Stimulated activated CD8-positive, alpha-beta memory T cell treated with anti-CD3 and anti-CD28 coated beads, Interleukin-4, amount 100 ng/mL, for 48 hours (primary cell): ENCODE results near the gene MAP2K5.

Experiments used
- DNase-seq: peaks from one replicate; pipeline ENCODE4 v3.0.0-alpha.2; 2020

Gene MAP2K5

GRCh38 chr15:67521783-67522568 lies 20.5 kb upstream of the MAP2K5 start:
- no peak for DNase-seq

- no peak for DNase-seq
These were observed 19.2 kb upstream of the MAP2K5 start for GRCh38 chr15:67523330-67523729.

- DNase-seq: no peak
These were observed 18.3 kb upstream of the MAP2K5 start for GRCh38 chr15:67524235-67524634.

GRCh38 chr15:67528513-67528912 lies 14.0 kb upstream of the MAP2K5 start:
- no peak for DNase-seq

GRCh38 chr15:67531379-67531914 lies 11.1 kb upstream of the MAP2K5 start:
- no peak for DNase-seq

GRCh38 chr15:67533873-67534272 lies 8.6 kb upstream of the MAP2K5 start:
- no peak for DNase-seq

GRCh38 chr15:67534360-67534759 lies 8.1 kb upstream of the MAP2K5 start:
- DNase-seq: no peak

- DNase-seq: no peak
These were observed 4.7 kb upstream of the MAP2K5 start for GRCh38 chr15:67537771-67538170.

- no peak for DNase-seq
These were observed 830 bp downstream of the MAP2K5 start for GRCh38 chr15:67543348-67543718.

- no peak for DNase-seq
These were observed 2.0 kb downstream of the MAP2K5 start for GRCh38 chr15:67544475-67544874.

- DNase-seq: no peak
These were observed 3.4 kb downstream of the MAP2K5 start for GRCh38 chr15:67545864-67546263.

- DNase-seq: no peak
These were observed 4.6 kb downstream of the MAP2K5 start for GRCh38 chr15:67547064-67547463.

GRCh38 chr15:67547836-67548235 lies 5.3 kb downstream of the MAP2K5 start:
- DNase-seq: no peak

GRCh38 chr15:67548236-67548852 lies 5.8 kb downstream of the MAP2K5 start:
- DNase-seq: no peak

- no peak for DNase-seq
These were observed 6.6 kb downstream of the MAP2K5 start for GRCh38 chr15:67548862-67549651.

GRCh38 chr15:67549736-67550135 lies 7.2 kb downstream of the MAP2K5 start:
- no peak for DNase-seq

- DNase-seq: no peak
These were observed 8.0 kb downstream of the MAP2K5 start for GRCh38 chr15:67550522-67550921.

GRCh38 chr15:67551207-67551743 lies 8.8 kb downstream of the MAP2K5 start:
- no peak for DNase-seq

GRCh38 chr15:67554580-67554979 lies 12.1 kb downstream of the MAP2K5 start:
- no peak for DNase-seq

- no peak for DNase-seq
These were observed 14.6 kb downstream of the MAP2K5 start for GRCh38 chr15:67556976-67557570.

GRCh38 chr15:67558502-67558901 lies 16.0 kb downstream of the MAP2K5 start:
- no peak for DNase-seq

- DNase-seq: no peak
These were observed 16.7 kb downstream of the MAP2K5 start for GRCh38 chr15:67559158-67559557.

GRCh38 chr15:67559576-67559975 lies 17.1 kb downstream of the MAP2K5 start:
- no peak for DNase-seq
